ENCODE data around the gene KLHL33. TPM values are rescaled to one million over a fixed set of nuclear protein-coding genes. Genes with fewer than 3 reads are reported as not detected.

The KLHL33 gene
- total RNA-seq, 1 experiment from 2014 or later, result not detected

- Histone ChIP-seq H3K9me2 (replicated peaks; ENCODE audit: low read length) (no peaks in the 10 kb centered on the region), H2AFZ (ENCODE audit: low read length) (no peak overlapping the region), H3F3A (ENCODE audit: low read length, unreplicated experiment) (no peaks in the 10 kb centered on the region), H3K4me2 (ENCODE audit: low read length) (no peak overlapping the region), H4K20me1 (ENCODE audit: low read length) (no peaks in the 10 kb centered on the region), H3K9ac (ENCODE audit: low read length) (no peak overlapping the region), H3K4me1 (ENCODE audit: insufficient read depth, low read length) (no peaks in the 10 kb centered on the region), H3K9me3 (ENCODE audit: low read length) (no peaks in the 10 kb centered on the region), H3K27me3 (ENCODE audit: low read length) (no peaks in the 10 kb centered on the region), H3K36me3 (ENCODE audit: low read depth, low read length) (peaks cover 10% of the 10 kb centered on the region; the same call in 1 of the 2 replicates), H3K27ac (ENCODE audit: low read length) (no peak overlapping the region), H3K4me3 (ENCODE audit: low read length) (no peak overlapping the region), H3K79me2 (ENCODE audit: low read length) (no peaks in the 10 kb centered on the region)
- TF ChIP-seq EZH2 (IDR thresholded peaks at IDR 0.05; ENCODE audit: low read length, unreplicated experiment) (no peak), CTCF (conservative IDR thresholded peaks at IDR 0.05; ENCODE audit: low read depth, low read length) (no peak), EZH2phosphoT487 (IDR thresholded peaks at IDR 0.05; ENCODE audit: borderline replicate concordance, low read length) (no peak)
- intact Hi-C loops (cut with micrococcal nuclease), result no loop called here
- POLR2A ChIA-PET (ENCODE audit: unreplicated experiment), result no interaction called here
- DNase-seq (no peak), ATAC-seq (no peak)
- no TSS peak for BruUV-seq (replicated peaks)
- CTCF ChIA-PET, result no interaction called here
These were observed 55.3 kb downstream of the KLHL33 start for GRCh38 chr14:20380681-20381080.

- no peaks in the 10 kb centered on the region for H3K27me3 ChIP-seq (ENCODE audit: low read length)
- H3K4me2 ChIP-seq (ENCODE audit: low read length), result no peak overlapping the region
- H3K79me2 ChIP-seq (ENCODE audit: low read length), result no peaks in the 10 kb centered on the region
- ChIA-PET POLR2A (ENCODE audit: unreplicated experiment) (no interaction called here), CTCF (no interaction called here)
- peaks cover 10% of the 10 kb centered on the region; the same call in 1 of the 2 replicates for H3K36me3 ChIP-seq (ENCODE audit: low read depth, low read length)
- intact Hi-C loops (cut with micrococcal nuclease), result no loop called here
- H2AFZ ChIP-seq (ENCODE audit: low read length), result no peak overlapping the region
- H3K4me3 ChIP-seq (ENCODE audit: low read length), result no peak overlapping the region
- H4K20me1 ChIP-seq (ENCODE audit: low read length), result no peaks in the 10 kb centered on the region
- no peaks in the 10 kb centered on the region for H3F3A ChIP-seq (ENCODE audit: low read length, unreplicated experiment)
- DNase-seq (no peak), ATAC-seq (no peak)
- H3K9me2 ChIP-seq (replicated peaks; ENCODE audit: low read length), result no peaks in the 10 kb centered on the region
- no peak for TF ChIP-seq CTCF (conservative IDR thresholded peaks at IDR 0.05; ENCODE audit: low read depth, low read length)
- no peak for TF ChIP-seq EZH2 (IDR thresholded peaks at IDR 0.05; ENCODE audit: low read length, unreplicated experiment)
- TF ChIP-seq EZH2phosphoT487 (IDR thresholded peaks at IDR 0.05; ENCODE audit: borderline replicate concordance, low read length), result no peak
- H3K9ac ChIP-seq (ENCODE audit: low read length), result no peak overlapping the region
- no TSS peak for BruUV-seq (replicated peaks)
- no peaks in the 10 kb centered on the region for H3K9me3 ChIP-seq (ENCODE audit: low read length)
- H3K27ac ChIP-seq (ENCODE audit: low read length), result no peak overlapping the region
- no peaks in the 10 kb centered on the region for H3K4me1 ChIP-seq (ENCODE audit: insufficient read depth, low read length)
These were observed 56.2 kb downstream of the KLHL33 start for GRCh38 chr14:20379743-20380142.

GRCh38 chr14:20377171-20377570, 58.8 kb downstream of the KLHL33 start:
- H3K4me1 ChIP-seq (ENCODE audit: insufficient read depth, low read length), result no peaks in the 10 kb centered on the region
- H3K27me3 ChIP-seq (ENCODE audit: low read length), result no peaks in the 10 kb centered on the region
- ChIA-PET CTCF (no interaction called here), POLR2A (ENCODE audit: unreplicated experiment) (interaction anchor here (0.6 kb wide), 1 partner anchor 34 kb away, joined by 3 read pairs; no protein-coding TSS in a partner anchor)
- H3K9ac ChIP-seq (ENCODE audit: low read length), result no peak overlapping the region
- no peaks in the 10 kb centered on the region for H3K9me2 ChIP-seq (replicated peaks; ENCODE audit: low read length)
- intact Hi-C loops (cut with micrococcal nuclease), result no loop called here
- H3K27ac ChIP-seq (ENCODE audit: low read length), result no peak overlapping the region
- no peak for TF ChIP-seq CTCF (conservative IDR thresholded peaks at IDR 0.05; ENCODE audit: low read depth, low read length)
- no peak for TF ChIP-seq EZH2 (IDR thresholded peaks at IDR 0.05; ENCODE audit: low read length, unreplicated experiment)
- no peak for TF ChIP-seq EZH2phosphoT487 (IDR thresholded peaks at IDR 0.05; ENCODE audit: borderline replicate concordance, low read length)
- H4K20me1 ChIP-seq (ENCODE audit: low read length), result no peaks in the 10 kb centered on the region
- H2AFZ ChIP-seq (ENCODE audit: low read length), result no peak overlapping the region
- no peaks in the 10 kb centered on the region for H3F3A ChIP-seq (ENCODE audit: low read length, unreplicated experiment)
- no peak overlapping the region for H3K4me3 ChIP-seq (ENCODE audit: low read length)
- peaks cover 16% of the 10 kb centered on the region; the same call in 1 of the 2 replicates for H3K36me3 ChIP-seq (ENCODE audit: low read depth, low read length)
- no peaks in the 10 kb centered on the region for H3K79me2 ChIP-seq (ENCODE audit: low read length)
- ATAC-seq (no peak), DNase-seq (no peak)
- no TSS peak for BruUV-seq (replicated peaks)
- H3K4me2 ChIP-seq (ENCODE audit: low read length), result no peak overlapping the region
- H3K9me3 ChIP-seq (ENCODE audit: low read length), result no peaks in the 10 kb centered on the region
